ENCODE data around the gene DNAH8.

Gene DNAH8

DNA sequence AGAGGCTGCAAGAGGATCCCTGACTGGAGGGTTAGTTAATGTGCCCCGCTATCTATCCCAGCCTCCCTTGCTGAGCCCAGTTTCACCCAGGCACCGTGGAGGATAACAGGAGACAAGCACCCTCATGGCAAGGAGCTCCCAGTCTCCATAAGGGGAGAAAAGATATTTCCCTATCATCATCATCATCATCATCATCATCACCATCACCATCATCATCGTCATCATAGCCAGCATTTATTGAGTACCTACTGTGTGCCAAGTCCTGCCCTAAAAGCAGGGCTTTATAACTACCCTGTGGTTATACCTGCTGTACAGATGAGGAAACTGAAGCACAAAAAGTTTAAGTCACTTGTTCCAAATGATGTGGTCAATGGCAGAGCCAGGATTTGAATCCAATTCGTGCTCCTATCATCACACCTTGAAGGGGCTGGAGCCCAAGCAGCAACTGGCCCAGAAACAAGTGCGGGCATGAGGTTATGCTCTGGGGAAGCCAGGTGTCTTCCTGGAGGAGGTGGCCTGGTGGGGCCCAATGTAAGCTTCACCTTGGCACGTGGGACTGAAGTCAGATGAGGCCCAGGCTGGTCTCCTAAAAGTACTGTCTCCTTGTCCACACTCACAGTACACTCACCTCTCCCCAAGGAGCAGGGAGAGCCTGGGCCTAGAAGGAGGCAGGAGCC lies 343.5 kb downstream of the DNAH8 start:
- H3K27ac ChIP-seq, result no peak overlapping the region
- no peak for DNase-seq (ENCODE audit: low read depth, low spot score)

DNA sequence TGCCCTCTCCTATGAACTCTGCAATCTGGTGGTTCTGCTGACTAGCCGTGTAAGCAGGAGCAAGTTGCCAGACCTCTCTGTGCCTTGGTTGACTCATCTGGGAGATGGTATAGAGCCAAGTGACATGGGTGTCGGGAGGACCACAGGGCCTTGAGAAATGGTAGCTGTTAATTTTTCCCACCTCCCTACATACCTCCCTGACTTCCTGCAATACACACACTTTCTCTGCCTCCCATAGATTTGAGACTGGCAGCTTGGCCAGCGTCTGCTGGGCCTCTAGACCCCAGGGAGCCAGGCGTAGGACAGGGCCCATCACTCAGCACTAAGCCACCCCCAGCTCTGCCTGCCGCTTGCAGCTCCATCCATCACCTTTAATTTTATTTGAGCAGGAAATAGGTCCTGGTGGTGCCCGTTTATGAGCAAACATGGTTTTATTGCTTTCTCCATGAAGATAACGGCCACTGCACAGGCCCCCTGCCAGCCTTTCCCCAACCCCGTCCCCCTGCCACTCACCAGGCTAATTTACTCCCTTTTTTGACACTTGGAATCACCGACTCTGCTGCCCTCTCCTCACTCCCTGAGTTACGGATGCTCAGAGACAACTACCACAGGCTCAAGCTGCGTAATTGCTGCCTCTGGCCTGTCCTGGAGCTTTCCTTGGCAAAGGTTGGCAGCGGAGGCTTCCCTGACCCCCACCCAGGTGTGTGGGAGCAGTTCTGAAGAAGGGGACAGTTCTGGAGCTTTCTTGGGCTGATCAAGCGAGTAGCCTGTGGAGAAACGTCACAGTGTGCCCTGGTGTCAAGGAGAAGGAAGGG lies 344.6 kb downstream of the DNAH8 start:
- H3K27ac ChIP-seq, result no peak overlapping the region
- DNase-seq (ENCODE audit: low read depth, low spot score), result no peak

DNA sequence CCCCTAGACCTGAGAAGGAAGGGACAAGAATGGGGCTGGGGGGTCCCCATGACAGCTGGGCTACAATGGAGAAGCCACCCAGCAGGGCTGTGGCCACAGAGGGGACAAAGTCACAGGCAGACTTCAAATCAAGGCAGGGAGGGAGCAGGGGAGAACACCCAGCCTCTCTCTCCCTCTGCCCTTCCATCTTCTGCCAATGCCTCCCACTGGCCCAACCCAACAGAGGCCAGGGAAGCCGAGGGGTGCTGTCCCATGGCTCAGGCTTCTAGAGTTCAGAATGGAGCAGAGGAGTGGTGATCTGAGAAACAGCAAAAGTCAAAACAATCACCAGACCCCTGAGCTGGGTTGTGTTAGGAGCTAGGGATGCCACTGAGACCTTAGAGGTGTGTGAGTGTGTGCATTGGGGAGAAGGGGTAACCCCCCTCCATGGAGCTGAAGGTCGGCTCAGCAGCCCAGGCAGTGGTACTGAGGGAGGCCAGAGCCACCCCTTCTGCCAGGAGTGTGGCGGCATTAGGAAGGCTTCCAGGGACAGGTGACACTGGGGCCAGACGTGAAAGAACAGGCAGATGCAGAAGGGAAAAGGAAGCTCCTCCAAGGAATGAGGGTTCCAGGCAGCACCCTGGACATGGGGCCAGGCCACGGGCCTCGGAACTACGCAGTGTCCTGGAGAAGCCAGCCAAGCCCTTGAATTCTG lies 345.5 kb downstream of the DNAH8 start:
- no peak for DNase-seq (ENCODE audit: low read depth, low spot score)
- no peak overlapping the region for H3K27ac ChIP-seq

DNA sequence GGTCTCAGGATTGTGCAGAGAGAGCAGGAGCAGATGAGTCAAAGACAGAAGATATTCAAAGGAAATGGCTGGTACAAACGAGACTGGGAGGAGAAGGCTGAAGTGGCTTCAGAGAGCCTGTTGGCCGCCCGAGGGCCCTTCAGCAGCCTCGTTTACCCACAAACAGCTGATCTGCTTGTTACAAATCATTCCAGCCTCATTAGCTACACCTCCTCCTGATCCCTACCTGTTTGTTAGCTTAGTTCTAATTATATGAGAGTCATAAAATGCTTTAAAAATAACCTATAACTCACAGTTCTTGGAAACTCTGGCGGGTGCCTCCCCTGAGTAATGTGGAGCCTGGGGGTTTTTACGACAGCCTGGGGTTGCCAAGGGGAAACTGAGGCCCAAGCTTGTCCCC lies 346.1 kb downstream of the DNAH8 start:
- H3K27ac ChIP-seq, result no peak overlapping the region
- no peak for DNase-seq (ENCODE audit: low read depth, low spot score)

DNA sequence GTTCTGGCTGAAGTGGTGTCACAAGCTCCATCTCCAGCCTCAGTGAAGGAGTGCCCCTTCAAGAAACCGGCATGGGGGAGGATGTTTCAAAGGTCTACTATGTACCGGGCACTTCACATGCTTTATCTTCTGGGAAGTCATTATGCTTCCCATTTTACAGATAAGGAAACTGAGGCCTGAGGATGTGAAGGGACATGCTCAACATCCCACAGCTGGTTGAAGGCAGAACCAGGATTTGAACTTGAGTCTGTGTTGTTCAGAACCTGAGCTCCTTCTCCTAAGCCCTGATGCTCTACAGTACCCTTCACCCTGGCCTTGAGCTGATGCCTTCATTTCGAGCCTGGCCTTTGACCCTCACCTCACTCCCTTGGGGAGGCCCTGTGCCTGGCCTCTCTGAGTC lies 346.5 kb downstream of the DNAH8 start:
- DNase-seq (ENCODE audit: low read depth, low spot score), result no peak
- no peak overlapping the region for H3K27ac ChIP-seq

DNA sequence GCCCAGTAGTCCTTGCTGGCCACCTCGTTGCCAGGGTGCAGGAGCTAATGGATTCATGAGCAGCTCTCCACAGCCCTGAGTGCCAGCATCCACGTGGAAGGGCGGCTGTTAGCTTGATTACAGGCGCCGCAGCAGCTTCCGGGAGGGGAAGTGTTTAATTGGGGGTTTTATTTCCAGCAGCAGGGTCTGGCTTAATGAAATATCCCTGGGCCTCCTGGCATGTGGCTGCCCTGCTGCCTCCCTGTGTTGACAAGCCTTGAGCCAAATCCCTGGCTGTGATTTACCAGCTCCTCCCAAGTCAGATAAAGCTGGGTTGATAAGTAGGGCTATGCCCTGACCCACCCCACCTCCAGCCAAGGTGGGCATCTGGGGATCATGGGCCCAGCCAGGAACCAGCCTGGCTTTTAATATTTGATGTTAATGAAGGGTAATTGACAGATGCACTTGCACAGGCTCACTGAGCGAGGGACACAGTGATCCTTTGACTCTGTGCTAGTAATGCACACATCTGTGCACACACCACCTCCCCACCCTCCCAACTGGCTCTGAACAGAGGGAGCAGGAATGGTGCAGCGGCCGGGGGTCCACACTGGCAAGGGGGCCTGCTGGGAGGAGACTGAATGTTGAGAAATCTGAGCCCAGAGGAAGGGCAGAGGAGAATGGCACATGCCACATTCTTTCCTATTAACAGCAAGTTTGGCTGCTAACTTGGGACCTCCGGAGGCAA lies 347.1 kb downstream of the DNAH8 start:
- DNase-seq (ENCODE audit: low read depth, low spot score), result no peak

DNA sequence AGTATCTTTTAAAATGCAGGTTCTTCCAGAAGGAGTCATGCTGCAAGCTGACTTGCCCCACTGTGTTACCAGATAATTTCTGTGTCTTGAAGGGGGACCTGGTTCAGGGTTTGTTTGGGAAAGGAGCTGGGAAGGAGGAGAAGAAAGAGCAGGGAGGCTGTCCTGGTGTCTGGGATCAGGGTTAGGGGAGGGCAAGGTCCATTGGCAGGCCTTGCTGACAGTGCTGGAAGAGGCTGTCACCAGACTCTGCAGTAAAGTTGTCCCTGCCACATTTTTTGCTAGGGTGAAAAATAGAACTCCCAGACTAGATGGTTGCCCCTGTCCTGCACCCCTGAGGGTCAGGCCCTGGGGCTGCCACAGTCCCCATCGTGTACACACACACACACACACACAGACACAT lies 348.4 kb downstream of the DNAH8 start:
- no peak overlapping the region for H3K27ac ChIP-seq

More for the DNA sequence above, 347.1 kb downstream of the DNAH8 start:
- H3K27ac ChIP-seq, result no peak overlapping the region

DNA sequence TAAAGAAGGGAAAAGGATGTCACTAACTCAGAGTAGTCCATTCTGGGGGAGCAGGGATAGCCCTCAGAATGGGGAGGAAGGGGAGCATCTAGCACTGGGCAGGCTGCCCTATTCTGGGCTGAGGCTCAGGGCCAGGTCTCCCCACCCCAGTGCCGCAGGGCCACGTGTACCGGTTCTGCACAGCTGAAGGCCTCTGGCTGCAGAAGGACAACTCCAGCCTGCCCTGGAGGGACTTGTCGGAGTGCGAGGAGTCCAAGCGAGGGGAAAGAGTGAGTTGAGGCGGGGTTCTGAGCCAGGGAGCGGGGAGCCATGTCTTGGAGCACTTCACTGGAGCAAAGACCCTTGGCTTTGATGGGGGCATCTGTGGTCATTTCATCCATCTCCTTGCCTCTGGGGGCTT lies 350.4 kb downstream of the DNAH8 start:
- no peak overlapping the region for H3K27ac ChIP-seq
- no peak for DNase-seq (ENCODE audit: low read depth, low spot score)

More for the DNA sequence above, 348.4 kb downstream of the DNAH8 start:
- no peak for DNase-seq (ENCODE audit: low read depth, low spot score)

DNA sequence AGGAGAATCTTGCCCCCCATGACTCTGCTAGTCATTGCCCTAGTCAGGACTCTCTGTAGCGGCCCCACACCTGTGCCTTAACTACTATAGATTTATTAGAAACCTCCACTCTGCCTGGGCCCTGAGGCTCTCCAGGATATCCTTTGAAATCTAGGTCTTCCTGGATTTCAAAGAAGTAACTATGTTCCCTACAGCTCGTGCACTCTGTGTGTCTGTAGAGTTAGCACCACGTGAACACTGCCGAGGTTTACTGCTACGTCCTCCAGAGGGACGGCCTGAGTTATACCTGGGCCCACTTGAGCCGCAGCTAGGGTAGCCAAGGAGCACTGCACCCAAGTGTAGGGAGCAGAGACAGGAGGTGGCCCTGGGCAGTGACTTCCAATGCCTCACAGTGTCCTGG lies 353.3 kb downstream of the DNAH8 start:
- DNase-seq (ENCODE audit: low read depth, low spot score), result no peak
- H3K27ac ChIP-seq, result no peak overlapping the region

DNA sequence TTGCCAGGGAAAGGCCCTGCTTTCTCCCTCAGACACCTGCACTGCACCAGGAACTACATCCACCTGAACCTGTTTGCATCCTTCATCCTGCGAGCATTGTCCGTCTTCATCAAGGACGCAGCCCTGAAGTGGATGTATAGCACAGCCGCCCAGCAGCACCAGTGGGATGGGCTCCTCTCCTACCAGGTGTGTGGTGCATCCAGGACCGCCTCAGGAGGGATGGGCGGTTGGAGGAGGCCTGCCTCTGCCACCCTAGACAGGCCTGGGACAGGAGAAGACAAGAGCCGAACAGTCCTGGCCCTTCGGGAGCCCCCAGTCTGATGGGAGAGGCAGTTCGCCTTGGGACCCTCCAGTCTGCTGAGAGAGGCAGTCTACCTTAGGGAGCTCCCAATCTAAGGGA lies 357.7 kb downstream of the DNAH8 start:
- DNase-seq (ENCODE audit: low read depth, low spot score), result no peak
- H3K27ac ChIP-seq, result no peak overlapping the region

DNA sequence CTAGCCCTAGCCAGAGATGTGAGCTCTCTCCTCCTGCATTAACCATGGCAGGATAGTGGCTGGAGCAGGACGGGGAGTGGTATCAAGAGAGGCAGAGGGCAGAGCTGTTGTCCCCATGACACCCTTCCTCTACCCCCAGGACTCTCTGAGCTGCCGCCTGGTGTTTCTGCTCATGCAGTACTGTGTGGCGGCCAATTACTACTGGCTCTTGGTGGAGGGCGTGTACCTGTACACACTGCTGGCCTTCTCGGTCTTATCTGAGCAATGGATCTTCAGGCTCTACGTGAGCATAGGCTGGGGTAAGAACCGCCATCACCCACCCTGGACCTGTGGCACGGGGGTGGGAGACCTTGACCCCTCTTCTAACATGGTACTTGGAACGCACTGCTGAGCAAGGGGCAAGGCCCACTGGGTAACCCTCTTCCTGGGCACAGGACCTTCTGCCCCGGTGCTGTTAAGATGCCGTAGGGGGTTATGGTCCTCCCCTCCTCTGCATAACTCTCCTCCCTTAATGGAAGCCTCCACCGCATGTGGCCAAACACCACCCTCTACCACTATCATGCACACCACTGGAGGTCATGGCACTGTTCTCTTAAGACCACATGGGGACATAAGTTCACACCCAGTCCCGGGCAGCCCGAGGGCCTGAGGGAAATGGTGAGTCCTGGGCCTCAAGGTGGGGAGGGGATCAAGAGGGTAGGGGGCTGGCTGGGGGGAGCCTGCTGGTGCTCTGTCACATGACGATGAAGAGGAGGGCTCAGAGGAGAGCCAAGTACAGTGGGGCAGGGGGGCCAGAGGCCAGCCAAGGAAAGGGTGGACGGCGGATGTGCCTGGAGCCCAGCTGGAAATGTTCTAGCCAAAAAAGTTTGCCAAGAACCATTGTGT lies 358.6 kb downstream of the DNAH8 start:
- H3K27ac ChIP-seq, result no peak overlapping the region
- no peak for DNase-seq (ENCODE audit: low read depth, low spot score)

DNA sequence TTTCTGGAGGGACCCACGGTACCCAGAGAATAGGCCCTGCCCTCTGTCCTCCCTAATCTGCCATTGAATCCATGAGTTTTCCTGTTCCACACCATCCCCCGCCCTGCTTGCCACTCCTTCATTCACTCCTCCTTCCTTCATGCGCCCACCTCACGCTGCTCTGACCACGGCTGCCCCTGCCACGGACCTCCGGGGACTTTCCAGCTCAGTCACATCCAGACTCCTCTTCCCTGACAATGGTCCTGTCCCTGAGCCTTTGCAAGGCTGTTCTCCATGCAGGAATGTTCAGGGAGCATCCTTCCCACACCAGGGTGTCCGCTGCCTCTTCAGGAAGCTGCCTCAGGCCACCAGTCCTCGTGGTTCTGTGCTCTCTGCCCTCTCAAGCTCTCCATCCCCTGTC lies 359.4 kb downstream of the DNAH8 start:
- H3K27ac ChIP-seq, result no peak overlapping the region

DNA sequence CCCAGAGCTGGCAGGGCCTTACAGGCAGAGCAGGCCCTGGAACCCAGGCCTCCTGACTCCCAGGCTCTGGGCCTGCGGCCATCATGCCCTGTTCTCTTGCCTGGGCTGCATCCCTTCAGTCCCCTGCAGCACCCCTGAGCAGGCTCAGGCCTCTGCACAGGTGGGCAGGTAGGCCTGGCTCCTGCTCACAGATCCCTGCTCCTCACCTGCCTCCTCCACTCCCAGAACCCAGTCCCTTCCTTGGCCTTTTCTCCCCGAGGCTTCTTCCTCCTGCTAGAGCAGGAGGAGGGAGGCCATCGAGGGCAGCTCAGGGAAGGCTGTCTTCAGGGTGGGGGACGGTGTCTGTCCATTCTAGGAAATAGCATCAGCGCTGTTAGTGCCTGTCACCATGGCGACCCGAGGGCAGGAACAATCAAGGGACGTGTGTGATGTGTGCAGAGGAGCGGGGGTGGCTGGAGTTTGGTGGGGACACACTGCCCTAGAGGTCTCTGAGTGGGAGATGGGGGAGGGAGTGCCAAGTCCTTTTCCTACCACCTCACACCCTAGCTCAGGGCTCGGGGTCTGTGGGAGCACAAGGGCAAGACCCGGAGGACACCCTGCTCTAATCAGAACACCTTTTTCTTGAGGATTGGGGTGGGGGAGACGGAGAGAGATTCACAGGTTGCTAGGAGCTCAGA lies 360.0 kb downstream of the DNAH8 start:
- no peak overlapping the region for H3K27ac ChIP-seq
- no peak for DNase-seq (ENCODE audit: low read depth, low spot score)

More for the DNA sequence above, 359.4 kb downstream of the DNAH8 start:
- DNase-seq (ENCODE audit: low read depth, low spot score), result no peak

DNA sequence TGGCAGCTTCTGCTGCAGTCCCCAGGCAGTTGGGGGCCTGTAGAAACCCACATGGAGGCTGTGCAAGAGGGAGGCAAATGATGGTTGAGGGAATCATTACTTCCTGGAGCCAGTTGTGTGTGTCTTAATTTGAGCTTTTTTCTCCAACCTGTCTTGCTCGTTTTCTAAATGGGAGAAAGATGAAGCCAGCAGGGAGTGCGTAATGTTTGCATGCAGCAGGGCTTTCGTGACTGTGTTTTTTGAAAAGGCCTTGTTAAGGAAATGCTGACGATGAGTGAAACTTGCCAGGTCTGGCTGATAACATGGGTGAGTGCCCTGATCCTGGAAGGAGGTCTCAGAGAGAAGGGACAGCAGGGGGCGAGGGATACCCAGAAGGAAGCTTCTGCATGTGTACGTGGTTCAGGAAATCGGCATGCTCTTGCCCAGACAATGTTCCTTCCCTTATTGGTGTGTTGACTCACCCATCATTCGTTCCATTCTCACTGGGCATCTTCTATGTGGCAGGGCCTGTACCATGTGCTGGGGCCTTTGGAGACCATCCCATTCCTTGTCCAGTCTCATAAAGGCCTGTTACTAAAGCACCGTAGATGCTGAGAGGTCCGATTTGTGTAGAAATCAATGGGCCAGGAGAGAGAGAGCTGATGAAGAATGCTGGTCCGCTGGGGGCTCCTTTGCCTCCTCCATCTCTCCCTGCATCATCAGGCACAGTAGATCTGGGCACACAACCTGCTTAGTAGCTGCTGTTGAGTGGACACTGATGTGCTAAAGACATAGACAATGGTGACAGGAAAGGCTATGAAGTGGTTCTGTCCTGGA lies 360.9 kb downstream of the DNAH8 start:
- no peak for DNase-seq (ENCODE audit: low read depth, low spot score)
- no peak overlapping the region for H3K27ac ChIP-seq

DNA sequence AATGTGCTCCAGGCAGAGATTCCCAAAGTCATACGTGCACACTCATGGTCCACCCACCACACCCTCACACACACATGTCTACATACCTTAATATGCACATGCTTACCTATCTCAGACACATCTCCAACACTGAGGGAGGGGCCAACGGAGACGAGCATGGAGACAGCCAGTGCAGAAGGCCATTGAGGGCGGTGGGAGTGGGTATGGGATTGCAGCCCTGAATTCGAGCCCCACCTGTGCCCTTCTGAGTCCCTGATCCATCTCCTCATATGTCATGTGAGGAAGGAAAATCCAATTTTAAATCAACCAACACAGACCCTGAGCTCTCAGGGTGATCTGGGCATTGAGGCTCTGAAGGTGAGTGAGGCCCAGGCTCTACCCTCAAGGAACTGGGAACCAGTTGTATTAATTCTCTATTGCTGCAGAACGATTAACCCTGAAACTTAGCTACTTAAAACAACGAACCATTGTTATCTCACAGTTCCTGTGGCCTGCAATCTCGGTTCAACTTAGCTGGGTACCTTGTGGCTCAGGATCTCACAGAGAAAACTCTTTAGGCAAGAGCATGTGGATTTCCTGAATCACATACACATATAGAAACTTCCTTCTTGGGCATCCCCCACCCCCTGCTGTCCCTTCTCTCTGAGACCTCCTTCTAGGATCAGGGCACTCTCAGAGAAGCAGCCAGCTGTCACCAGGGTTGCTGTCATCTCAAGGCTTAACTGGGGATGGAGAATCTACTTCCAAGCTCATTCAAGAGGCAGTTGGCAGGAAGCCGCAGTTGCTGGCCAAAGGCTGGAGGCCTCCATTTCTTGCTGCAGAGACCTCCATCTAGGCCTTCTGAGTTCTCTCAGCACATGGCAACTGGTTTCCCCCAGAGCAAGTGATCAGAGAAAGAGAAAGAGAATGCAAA lies 361.8 kb downstream of the DNAH8 start:
- DNase-seq (ENCODE audit: low read depth, low spot score), result no peak
- H3K27ac ChIP-seq, result no peak overlapping the region

DNA sequence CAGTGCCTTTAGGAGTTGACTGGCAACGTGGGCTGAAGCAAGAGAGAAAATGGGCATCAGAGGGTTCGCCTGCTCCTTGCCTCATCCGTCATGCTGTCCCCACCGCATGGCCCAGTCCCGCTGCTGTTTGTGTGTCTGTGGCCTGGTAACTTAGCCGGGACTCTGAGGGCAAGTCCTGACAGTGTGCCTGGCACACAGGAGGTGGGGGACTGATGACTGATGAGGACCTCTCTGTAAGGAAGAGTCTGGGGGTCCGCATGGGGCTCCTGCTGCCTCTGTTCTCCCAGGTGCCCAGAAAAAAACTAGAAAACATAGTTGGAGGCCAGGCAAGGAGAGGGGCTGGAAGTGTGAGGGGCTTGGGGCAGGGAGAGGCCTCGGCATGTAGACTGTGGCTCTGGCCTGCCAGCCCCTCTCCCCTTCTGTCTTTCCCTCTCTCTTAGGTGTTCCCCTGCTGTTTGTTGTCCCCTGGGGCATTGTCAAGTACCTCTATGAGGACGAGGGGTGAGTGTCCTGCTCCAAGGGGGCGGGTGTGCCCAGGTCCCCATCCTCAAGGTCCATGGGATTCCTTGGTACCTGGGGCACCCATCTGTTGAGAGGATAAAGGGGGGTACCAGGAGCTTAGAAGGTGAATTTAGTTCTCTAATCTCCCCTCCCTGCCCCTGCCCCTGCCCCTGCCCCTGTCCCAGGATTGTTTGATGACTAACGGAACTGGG lies 362.9 kb downstream of the DNAH8 start:
- H3K27ac ChIP-seq, result no peak overlapping the region

DNA sequence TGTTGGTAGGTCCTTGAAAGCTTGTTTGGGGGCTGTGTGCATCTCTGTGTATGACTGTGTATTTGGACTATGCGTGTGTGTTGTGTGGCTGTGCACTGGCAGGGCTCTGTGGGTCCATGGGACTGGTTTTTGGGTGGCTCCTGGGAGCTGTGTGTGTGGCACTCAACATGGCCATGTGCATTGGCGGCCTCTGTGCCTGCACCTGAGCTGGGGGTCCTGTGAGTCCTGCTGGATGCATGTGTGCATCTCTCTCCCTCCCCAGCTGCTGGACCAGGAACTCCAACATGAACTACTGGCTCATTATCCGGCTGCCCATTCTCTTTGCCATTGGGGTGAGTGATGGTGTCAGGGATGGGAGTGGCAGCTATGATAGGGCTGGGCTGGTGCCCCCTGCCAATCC lies 363.6 kb downstream of the DNAH8 start:
- no peak for DNase-seq (ENCODE audit: low read depth, low spot score)
- H3K27ac ChIP-seq, result no peak overlapping the region

More for the DNA sequence above, 362.9 kb downstream of the DNAH8 start:
- no peak for DNase-seq (ENCODE audit: low read depth, low spot score)
